GM12873 (cell line): ENCODE measurements around the gene MEPCE.

Experiments used
- TF ChIP-seq, protein P1 (sequence below): IDR thresholded peaks from 2 replicates; pipeline ENCODE4 v1.5.1; 2012; ENCODE audit warnings: low read depth, mild to moderate bottlenecking, moderate library complexity, low read length, control low read depth; ENCODE audit not compliant: insufficient read depth; ENCODE audit errors: missing control alignments

The MEPCE gene

DNA sequence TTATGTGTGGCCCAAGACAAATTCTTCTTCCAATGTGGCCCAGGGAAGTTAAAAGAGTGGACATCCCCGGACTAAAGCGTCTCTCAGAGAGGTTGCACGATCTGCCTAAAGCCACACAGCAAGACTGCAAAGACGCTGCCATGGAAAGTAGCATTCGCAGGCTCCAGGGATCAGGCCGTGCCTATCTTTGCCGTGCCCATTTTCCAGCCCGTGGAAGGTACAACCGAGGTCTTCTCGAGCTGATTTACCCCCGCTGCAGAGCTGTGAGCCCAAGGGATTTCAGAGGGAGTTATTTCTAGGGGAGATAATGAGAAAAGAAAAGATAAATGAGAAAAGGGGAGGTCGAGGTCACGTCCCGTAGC lies 53.1 kb downstream of the MEPCE start:
- TF ChIP-seq, protein P1, sequence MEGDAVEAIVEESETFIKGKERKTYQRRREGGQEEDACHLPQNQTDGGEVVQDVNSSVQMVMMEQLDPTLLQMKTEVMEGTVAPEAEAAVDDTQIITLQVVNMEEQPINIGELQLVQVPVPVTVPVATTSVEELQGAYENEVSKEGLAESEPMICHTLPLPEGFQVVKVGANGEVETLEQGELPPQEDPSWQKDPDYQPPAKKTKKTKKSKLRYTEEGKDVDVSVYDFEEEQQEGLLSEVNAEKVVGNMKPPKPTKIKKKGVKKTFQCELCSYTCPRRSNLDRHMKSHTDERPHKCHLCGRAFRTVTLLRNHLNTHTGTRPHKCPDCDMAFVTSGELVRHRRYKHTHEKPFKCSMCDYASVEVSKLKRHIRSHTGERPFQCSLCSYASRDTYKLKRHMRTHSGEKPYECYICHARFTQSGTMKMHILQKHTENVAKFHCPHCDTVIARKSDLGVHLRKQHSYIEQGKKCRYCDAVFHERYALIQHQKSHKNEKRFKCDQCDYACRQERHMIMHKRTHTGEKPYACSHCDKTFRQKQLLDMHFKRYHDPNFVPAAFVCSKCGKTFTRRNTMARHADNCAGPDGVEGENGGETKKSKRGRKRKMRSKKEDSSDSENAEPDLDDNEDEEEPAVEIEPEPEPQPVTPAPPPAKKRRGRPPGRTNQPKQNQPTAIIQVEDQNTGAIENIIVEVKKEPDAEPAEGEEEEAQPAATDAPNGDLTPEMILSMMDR: no peak

DNA sequence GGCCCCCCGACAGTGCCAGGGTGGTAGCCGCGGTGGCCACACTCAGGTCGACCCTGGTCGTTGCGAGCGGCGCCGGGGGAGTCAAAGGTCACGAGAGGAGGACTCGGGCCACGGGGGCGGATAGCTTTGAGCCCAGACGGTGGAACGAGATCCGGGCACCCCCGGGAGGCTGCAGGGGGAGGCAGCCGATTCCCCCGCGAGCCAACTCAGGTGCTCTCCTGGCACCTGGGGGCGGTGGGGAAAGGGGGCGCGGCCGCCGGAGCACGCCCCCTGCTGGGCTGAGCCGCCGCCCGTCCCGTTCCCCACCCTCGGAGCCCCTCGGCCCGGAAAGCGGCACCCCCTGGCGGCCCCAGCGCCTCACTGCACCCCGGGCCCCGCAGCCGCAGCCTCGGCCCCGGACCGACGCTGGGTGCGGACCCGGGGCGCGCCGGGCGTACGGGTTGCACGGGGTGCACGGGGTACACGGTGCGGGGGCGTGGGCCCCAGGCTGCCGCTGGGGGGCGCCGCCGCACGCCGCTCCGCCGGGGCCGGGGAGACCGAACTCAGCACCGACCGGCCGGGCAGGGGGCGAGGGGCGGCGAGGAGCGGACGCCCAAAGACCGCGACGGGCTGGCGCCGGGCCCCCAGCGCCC lies 53.6 kb downstream of the MEPCE start:
- TF ChIP-seq, protein P1: peak; percentile 84
